A673 (cell line): ENCODE data around the gene NRGN.

Source experiments
- CTCF ChIP-seq: fragments of 300-800, 200-600 bp; sonication (generic); conservative IDR thresholded peaks from 2 replicates; pipeline ENCODE4 v1.5.1; 2017; ENCODE audit warnings: low read depth, mild to moderate bottlenecking, antibody characterized with exemption, low read length, moderate library complexity, mixed read lengths
- EZH2 ChIP-seq: fragments of 200-600 bp; sonication (generic); IDR thresholded peaks from 2 replicates; pipeline ENCODE4 v1.6.1; 2017; ENCODE audit warnings: borderline replicate concordance, low read depth, mild to moderate bottlenecking, mixed read lengths, antibody characterized with exemption, low read length; ENCODE audit not compliant: poor library complexity, severe bottlenecking

GRCh38 chr11:124766156-124766555 lies 26.4 kb downstream of the NRGN start:
- TF ChIP-seq CTCF (no peak), EZH2 (no peak)
